ENCODE measurements around the gene FOXD4L1.
"Not testable (repeated sequence)": the region's sequence is repeated elsewhere in the genome, so short reads cannot be mapped to it uniquely, and the experiment has no call there.

Gene FOXD4L1

GRCh38 chr2:113515457-113515856 is 17.0 kb downstream of the FOXD4L1 start:
- H2BK12ac ChIP-seq (ENCODE audit: low read length in 2 of 2); H3K79me1 ChIP-seq (replicated peaks; ENCODE audit: low read length, poor library complexity, severe bottlenecking); H2BK5ac ChIP-seq (ENCODE audit: low read depth, low read length, poor library complexity, severe bottlenecking); H3K4me2 ChIP-seq (ENCODE audit: low read length, poor library complexity, severe bottlenecking); H3K4me3 ChIP-seq (ENCODE audit: insufficient read depth in 1 of 2, low read depth in 1 of 2, low read length in 2 of 2); H3K27ac ChIP-seq (ENCODE audit: low read length, poor library complexity, severe bottlenecking); H3K36me3 ChIP-seq (ENCODE audit: control insufficient read depth in 1 of 2, insufficient read depth in 2 of 2, low read depth in 1 of 2, low read length in 2 of 2); H4K8ac ChIP-seq (ENCODE audit: low read length); H3K23ac ChIP-seq (ENCODE audit: low read length in 2 of 2); H3K4me1 ChIP-seq (ENCODE audit: control insufficient read depth, insufficient read depth, low read depth, low read length); H3K9me3 ChIP-seq (ENCODE audit: control insufficient read depth, low read length); H3K18ac ChIP-seq (ENCODE audit: low read depth in 1 of 2, low read length in 2 of 2); H3K4ac ChIP-seq (ENCODE audit: low read depth in 1 of 2, low read length in 2 of 2); H2AFZ ChIP-seq (ENCODE audit: low read depth, low read length); DNase-seq; H4K91ac ChIP-seq (ENCODE audit: low read length); H3K27me3 ChIP-seq (ENCODE audit: control insufficient read depth in 1 of 2, insufficient read depth in 1 of 2, low read length in 2 of 2); H2AK5ac ChIP-seq (ENCODE audit: low read length, severe bottlenecking); H3K14ac ChIP-seq (ENCODE audit: low read length in 2 of 2); H2BK15ac ChIP-seq (ENCODE audit: low read depth, poor library complexity, severe bottlenecking); H3K9ac ChIP-seq (ENCODE audit: low read length); H2BK120ac ChIP-seq (ENCODE audit: low read depth, low read length): not testable (repeated sequence)
- WGBS, result 84% methylated on average over 3 of the region's 8 CpGs

- H2AFZ ChIP-seq (ENCODE audit: low read depth, low read length); H3K18ac ChIP-seq (ENCODE audit: low read depth in 1 of 2, low read length in 2 of 2); H3K23ac ChIP-seq (ENCODE audit: low read length in 2 of 2); H4K91ac ChIP-seq (ENCODE audit: low read length); H4K8ac ChIP-seq (ENCODE audit: low read length); H3K36me3 ChIP-seq (ENCODE audit: control insufficient read depth in 1 of 2, insufficient read depth in 2 of 2, low read depth in 1 of 2, low read length in 2 of 2); DNase-seq; H3K4me2 ChIP-seq (ENCODE audit: low read length, poor library complexity, severe bottlenecking); H2BK15ac ChIP-seq (ENCODE audit: low read depth, poor library complexity, severe bottlenecking); H3K14ac ChIP-seq (ENCODE audit: low read length in 2 of 2); H3K27ac ChIP-seq (ENCODE audit: low read length, poor library complexity, severe bottlenecking); H2BK120ac ChIP-seq (ENCODE audit: low read depth, low read length); H3K27me3 ChIP-seq (ENCODE audit: control insufficient read depth in 1 of 2, insufficient read depth in 1 of 2, low read length in 2 of 2); H2AK5ac ChIP-seq (ENCODE audit: low read length, severe bottlenecking); H2BK5ac ChIP-seq (ENCODE audit: low read depth, low read length, poor library complexity, severe bottlenecking); H3K9me3 ChIP-seq (ENCODE audit: control insufficient read depth, low read length); H3K79me1 ChIP-seq (replicated peaks; ENCODE audit: low read length, poor library complexity, severe bottlenecking); H3K4me3 ChIP-seq (ENCODE audit: insufficient read depth in 1 of 2, low read depth in 1 of 2, low read length in 2 of 2); H3K4ac ChIP-seq (ENCODE audit: low read depth in 1 of 2, low read length in 2 of 2); H3K4me1 ChIP-seq (ENCODE audit: control insufficient read depth, insufficient read depth, low read depth, low read length); H3K9ac ChIP-seq (ENCODE audit: low read length); H2BK12ac ChIP-seq (ENCODE audit: low read length in 2 of 2): not testable (repeated sequence)
- no CpG with 5 or more reads among the region's 3 CpGs for WGBS
Measured at GRCh38 chr2:113515995-113516394, 17.5 kb downstream of the FOXD4L1 start.

GRCh38 chr2:113517025-113517424 is 18.6 kb downstream of the FOXD4L1 start:
- H3K18ac ChIP-seq (ENCODE audit: low read depth in 1 of 2, low read length in 2 of 2); H2BK120ac ChIP-seq (ENCODE audit: low read depth, low read length); H2BK15ac ChIP-seq (ENCODE audit: low read depth, poor library complexity, severe bottlenecking); H3K27me3 ChIP-seq (ENCODE audit: control insufficient read depth in 1 of 2, insufficient read depth in 1 of 2, low read length in 2 of 2); DNase-seq; H3K4me2 ChIP-seq (ENCODE audit: low read length, poor library complexity, severe bottlenecking); H2BK12ac ChIP-seq (ENCODE audit: low read length in 2 of 2); H3K23ac ChIP-seq (ENCODE audit: low read length in 2 of 2); H4K8ac ChIP-seq (ENCODE audit: low read length); H3K27ac ChIP-seq (ENCODE audit: low read length, poor library complexity, severe bottlenecking); H2AK5ac ChIP-seq (ENCODE audit: low read length, severe bottlenecking); H2AFZ ChIP-seq (ENCODE audit: low read depth, low read length); H3K36me3 ChIP-seq (ENCODE audit: control insufficient read depth in 1 of 2, insufficient read depth in 2 of 2, low read depth in 1 of 2, low read length in 2 of 2); H4K91ac ChIP-seq (ENCODE audit: low read length); H3K4ac ChIP-seq (ENCODE audit: low read depth in 1 of 2, low read length in 2 of 2); H3K14ac ChIP-seq (ENCODE audit: low read length in 2 of 2); H3K4me1 ChIP-seq (ENCODE audit: control insufficient read depth, insufficient read depth, low read depth, low read length); H3K4me3 ChIP-seq (ENCODE audit: insufficient read depth in 1 of 2, low read depth in 1 of 2, low read length in 2 of 2); H3K79me1 ChIP-seq (replicated peaks; ENCODE audit: low read length, poor library complexity, severe bottlenecking); H3K9me3 ChIP-seq (ENCODE audit: control insufficient read depth, low read length); H2BK5ac ChIP-seq (ENCODE audit: low read depth, low read length, poor library complexity, severe bottlenecking); H3K9ac ChIP-seq (ENCODE audit: low read length): not testable (repeated sequence)
- no CpG with 5 or more reads among the region's 2 CpGs for WGBS

GRCh38 chr2:113520837-113521236 is 22.4 kb downstream of the FOXD4L1 start:
- not testable (repeated sequence) for H2AK5ac ChIP-seq (ENCODE audit: low read length, severe bottlenecking); H2BK5ac ChIP-seq (ENCODE audit: low read depth, low read length, poor library complexity, severe bottlenecking); H3K27me3 ChIP-seq (ENCODE audit: control insufficient read depth in 1 of 2, insufficient read depth in 1 of 2, low read length in 2 of 2); DNase-seq; H4K8ac ChIP-seq (ENCODE audit: low read length); H3K4me1 ChIP-seq (ENCODE audit: control insufficient read depth, insufficient read depth, low read depth, low read length); H3K4me2 ChIP-seq (ENCODE audit: low read length, poor library complexity, severe bottlenecking); H3K14ac ChIP-seq (ENCODE audit: low read length in 2 of 2); H2BK120ac ChIP-seq (ENCODE audit: low read depth, low read length); H3K9me3 ChIP-seq (ENCODE audit: control insufficient read depth, low read length); H3K23ac ChIP-seq (ENCODE audit: low read length in 2 of 2); H3K18ac ChIP-seq (ENCODE audit: low read depth in 1 of 2, low read length in 2 of 2); H2AFZ ChIP-seq (ENCODE audit: low read depth, low read length); H3K4me3 ChIP-seq (ENCODE audit: insufficient read depth in 1 of 2, low read depth in 1 of 2, low read length in 2 of 2); H3K79me1 ChIP-seq (replicated peaks; ENCODE audit: low read length, poor library complexity, severe bottlenecking); H3K4ac ChIP-seq (ENCODE audit: low read depth in 1 of 2, low read length in 2 of 2); H3K9ac ChIP-seq (ENCODE audit: low read length); H3K27ac ChIP-seq (ENCODE audit: low read length, poor library complexity, severe bottlenecking); H2BK12ac ChIP-seq (ENCODE audit: low read length in 2 of 2); H2BK15ac ChIP-seq (ENCODE audit: low read depth, poor library complexity, severe bottlenecking); H3K36me3 ChIP-seq (ENCODE audit: control insufficient read depth in 1 of 2, insufficient read depth in 2 of 2, low read depth in 1 of 2, low read length in 2 of 2); H4K91ac ChIP-seq (ENCODE audit: low read length)
- 87% methylated on average over 6 of the region's 6 CpGs for WGBS
